Peyer's patch (tissue), 4 donors: ENCODE measurements around the gene CDK12.

Experiments
- CTCF ChIP-seq, 6 experiments: fragments of 450-650 bp in 4 of 6; fragments of 200-600 bp in 2 of 6; sonication (generic) in 1 of 6; IDR thresholded peaks; one replicate each; pipeline ENCODE4 v1.5.1; 2017 to 2019; ENCODE audit warnings: antibody characterized with exemption in 6 of 6, mild to moderate bottlenecking in 3 of 6, moderate library complexity in 1 of 6
- POLR2A ChIP-seq, 2 donors: fragments of 450-650 bp; IDR thresholded peaks; one replicate each; pipeline ENCODE4 v1.5.1; 2017; ENCODE audit warnings: antibody characterized with exemption in 2 of 2, mild to moderate bottlenecking in 2 of 2, moderate library complexity in 2 of 2

DNA sequence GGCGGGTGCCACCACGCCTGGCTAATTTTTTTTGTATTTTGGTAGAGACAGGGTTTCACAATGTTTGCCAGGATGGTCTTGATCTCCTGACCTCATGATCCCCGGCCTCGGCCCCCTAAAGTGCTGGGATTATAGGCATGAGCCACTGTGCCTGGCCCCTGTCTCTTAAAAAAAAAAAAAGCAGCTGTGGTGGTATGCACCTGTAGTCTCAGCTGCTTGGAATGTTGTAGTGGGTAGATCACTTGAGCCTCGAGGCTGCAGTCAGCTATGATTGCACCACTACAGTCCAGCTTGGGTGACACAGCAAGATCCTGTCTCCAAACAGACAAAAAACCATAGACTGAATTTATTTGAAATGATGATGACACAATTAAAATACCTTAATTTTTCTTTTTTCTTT is 24.3 kb downstream of the CDK12 start:
- TF ChIP-seq CTCF (IDR thresholded peaks at IDR 0.05) = no peak
- no peak for TF ChIP-seq POLR2A (IDR thresholded peaks at IDR 0.05)
